NK-92 treated with Interleukin-12 subunit alpha and Interleukin-12 subunit beta, amount 100 ng/mL, for 24 hours (cell line): Measurements from ENCODE around the gene PUS7.
"Not testable (repeated sequence)": the region's sequence is repeated elsewhere in the genome, so short reads cannot be mapped to it uniquely, and the experiment has no call there.

Source experiments
- DNase-seq: peaks from one replicate; lab custom pipeline; 2025; lab: John Stamatoyannopoulos, UW

PUS7 gene, protein sequence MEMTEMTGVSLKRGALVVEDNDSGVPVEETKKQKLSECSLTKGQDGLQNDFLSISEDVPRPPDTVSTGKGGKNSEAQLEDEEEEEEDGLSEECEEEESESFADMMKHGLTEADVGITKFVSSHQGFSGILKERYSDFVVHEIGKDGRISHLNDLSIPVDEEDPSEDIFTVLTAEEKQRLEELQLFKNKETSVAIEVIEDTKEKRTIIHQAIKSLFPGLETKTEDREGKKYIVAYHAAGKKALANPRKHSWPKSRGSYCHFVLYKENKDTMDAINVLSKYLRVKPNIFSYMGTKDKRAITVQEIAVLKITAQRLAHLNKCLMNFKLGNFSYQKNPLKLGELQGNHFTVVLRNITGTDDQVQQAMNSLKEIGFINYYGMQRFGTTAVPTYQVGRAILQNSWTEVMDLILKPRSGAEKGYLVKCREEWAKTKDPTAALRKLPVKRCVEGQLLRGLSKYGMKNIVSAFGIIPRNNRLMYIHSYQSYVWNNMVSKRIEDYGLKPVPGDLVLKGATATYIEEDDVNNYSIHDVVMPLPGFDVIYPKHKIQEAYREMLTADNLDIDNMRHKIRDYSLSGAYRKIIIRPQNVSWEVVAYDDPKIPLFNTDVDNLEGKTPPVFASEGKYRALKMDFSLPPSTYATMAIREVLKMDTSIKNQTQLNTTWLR

DNA sequence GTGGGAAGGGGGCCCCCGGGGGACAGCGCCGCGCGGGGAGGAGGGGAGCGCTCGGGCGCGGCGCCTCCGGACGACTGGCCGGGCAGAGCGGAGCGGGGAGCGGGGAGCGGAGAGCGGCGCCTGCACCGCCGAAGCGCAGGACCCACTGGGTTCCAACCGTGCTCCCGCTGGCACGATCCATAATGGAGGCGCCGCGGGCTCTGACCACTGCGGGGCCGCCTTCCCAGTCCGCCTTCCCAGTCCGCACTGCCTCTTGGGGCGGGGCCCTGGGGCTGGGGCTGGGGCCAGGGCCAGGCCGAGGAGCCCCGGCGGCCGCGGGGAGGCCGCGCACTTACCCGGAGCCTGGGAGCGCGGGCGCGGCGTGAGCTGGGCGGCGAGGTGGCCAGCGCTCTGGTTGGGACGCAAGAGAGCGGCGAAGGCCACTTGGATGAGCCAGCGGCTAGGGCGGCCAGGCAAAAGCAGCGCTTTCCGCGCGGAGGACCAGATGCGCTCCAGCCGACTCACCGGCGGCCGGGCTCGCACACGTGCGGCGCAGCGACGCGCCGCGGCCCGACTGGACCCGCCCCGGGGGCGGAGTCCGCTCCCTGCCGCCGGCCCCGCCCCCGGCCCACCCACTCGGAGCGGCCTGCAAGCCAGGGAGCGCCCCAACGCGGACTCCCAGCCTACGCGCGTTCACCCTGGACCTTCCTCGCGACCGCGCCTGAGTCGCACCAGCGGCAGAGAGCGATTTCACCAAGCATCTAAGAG, at the start of gene PUS7:
TSS of gene PUS7 (minus strand) at position 555 of the 747 bp plus-strand sequence. CDS start 13,759 bp downstream, outside the sequence.
- peak; percentile 84 for DNase-seq

DNA sequence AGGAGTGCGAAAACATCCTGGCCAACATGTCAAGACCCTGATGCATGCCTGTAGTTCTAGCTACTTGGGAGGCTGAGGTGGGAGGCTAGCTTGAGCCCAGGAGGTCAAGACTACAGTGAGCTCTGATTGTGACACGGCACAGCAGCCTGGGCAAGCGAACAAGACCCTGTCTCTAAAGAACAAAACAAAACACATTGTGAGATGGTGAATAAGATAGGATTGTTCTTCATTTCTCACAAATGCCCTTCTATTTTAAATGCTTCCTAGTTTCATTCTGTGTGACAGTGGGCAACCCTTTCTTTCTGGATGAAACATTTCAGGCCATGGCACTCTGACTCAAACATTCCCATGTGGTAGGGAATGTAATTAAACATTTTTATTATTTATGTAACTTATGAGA, 45.8 kb upstream of the PUS7 start:
- no peak for DNase-seq

DNA sequence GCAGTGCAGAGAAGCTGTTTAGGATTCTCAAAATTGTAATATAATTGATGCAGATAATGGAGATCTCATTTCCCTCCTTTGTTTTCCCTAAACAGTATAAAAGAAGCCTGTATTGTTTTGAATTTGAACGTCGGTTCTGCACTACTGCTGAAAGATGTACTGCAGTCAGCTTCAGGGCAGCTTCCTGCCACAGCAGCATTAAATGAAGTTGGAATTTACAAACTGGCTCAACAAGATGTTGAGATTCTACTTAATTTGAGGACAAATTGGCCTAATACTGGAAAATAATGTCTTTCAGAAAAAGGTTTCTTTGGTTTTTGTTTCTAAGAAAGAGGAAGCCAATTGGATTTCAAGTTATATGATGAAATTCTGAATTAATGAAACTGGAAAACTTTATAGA, 45.0 kb upstream of the PUS7 start:
- DNase-seq = no peak

- no peak for DNase-seq
Observed at GRCh38 chr7:105565190-105565589, 43.1 kb upstream of the PUS7 start.

- no peak for DNase-seq
Observed at GRCh38 chr7:105559926-105560325, 37.9 kb upstream of the PUS7 start.

- no peak for DNase-seq
Observed at GRCh38 chr7:105538339-105538738, 16.3 kb upstream of the PUS7 start.

DNA sequence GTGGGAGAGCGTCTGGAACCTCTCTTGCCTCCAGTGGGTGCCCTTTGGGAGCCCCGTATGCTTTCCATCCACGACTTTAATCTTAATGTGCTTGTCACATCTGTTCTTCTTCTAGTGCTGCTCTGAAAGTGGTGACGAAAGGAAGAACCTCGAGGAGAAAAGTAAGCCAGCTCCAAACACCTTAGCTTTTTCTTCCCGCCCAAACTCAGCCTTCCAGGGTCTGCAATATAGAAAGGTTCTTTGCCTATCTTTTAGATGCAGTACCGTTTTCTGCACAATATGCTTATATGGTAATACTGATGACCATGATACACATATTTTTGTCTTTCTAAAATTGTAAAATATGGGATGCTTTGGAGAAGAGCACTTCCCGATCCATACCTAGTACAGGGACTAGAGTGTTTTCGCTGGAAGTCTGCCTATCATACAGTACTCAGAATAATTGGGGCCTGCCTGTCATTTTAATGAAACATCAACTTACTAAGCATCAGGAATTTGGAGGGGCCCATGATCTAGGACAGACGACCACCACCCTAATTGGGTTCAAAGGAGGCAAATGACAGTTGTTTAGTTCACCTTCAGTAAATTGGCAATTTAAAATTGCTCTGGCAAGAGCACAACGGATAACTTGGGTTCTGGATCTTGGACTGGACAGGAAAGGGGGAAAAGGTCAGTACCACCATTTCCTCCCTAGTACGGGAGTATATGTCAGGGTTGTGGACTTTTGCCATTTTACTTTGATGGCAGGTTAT, 10.8 kb upstream of the PUS7 start:
- no peak for DNase-seq

- peak; percentile 87 for DNase-seq
Observed at GRCh38 chr7:105531792-105532671, 10.0 kb upstream of the PUS7 start, which contains the start of gene RINT1. Gene RINT1 (plus strand): TSS chr7:105532201. CDS start chr7:105532316, 115 bp downstream.

GRCh38 chr7:105530546-105530945, 8.5 kb upstream of the PUS7 start:
- DNase-seq = no peak

GRCh38 chr7:105530126-105530525, 8.1 kb upstream of the PUS7 start:
- DNase-seq = no peak

GRCh38 chr7:105527737-105528136, 5.7 kb upstream of the PUS7 start:
- DNase-seq = not testable (repeated sequence)

DNA sequence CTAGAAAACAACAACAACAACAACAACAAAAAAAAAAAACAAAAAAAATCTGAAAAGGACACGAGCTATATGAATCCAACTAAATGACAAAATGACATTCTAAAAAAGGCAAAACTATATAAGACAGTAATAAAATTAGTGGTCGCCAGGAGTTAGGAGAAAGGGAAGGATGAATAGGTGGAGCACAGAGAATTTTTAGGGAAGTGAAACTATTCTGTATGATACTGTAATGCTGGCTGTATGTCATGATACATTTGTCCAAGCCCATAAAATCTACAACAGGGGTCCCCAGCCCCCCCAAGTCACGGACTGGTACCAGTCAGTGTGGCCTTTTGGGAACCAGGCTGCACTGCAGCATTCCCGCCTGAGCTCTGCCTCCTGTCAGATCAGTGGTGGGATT, 2.8 kb upstream of the PUS7 start:
- DNase-seq = no peak

- not testable (repeated sequence) for DNase-seq
Observed at GRCh38 chr7:105524423-105524822, 2.4 kb upstream of the PUS7 start.

DNA sequence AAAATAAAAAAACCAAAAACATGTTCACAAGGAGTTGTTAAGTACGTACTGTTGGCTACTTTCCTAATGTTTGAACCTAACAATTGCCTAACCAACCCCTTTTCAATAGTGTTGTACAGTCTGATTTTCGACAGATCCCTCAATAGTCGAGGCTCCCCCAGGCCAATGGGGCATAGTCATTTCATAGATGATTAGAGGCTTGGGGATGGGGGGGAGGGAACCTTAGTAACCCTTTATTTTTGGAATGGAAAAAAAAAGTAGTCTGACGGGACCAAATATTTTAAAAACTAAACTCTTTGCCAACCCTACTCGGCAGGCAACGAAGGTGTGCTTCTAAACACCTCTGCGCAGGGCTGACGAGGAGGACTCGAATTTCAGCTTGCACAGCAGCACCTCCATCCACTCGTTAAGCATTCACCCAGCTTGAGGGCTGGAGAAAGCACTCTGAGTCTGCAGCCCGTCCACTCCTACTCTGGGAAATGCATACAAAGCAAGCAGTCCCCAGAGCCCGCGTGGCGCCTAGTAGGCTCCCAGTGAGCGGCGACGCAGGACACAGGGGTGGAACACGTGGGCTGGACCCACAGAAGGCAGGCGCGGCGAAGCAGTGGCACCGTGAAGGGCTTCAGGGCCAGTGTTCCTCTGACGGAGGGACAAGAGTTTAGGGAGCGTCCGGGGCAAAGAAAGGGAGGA, 899 bp downstream of the PUS7 start:
- no peak for DNase-seq

DNA sequence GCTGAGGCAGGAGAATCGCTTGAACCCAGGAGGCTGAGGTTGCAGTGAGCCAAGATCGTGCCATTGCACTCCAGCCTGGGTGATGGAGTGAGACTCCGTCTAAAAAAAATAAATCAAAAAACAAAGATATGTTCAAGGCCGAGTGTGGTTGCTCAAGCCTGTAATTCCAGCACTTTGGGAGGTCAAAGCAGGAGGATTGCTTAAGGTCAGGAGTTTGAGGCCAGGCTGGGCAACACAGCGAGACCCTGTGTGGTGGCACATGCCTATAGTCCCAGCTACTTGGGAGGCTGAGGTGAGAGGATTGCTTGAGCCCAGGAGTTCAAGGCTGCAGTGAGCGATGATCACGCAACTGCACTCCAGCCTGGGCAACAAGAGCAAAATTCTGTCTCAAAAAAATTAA, 1.5 kb downstream of the PUS7 start:
- not testable (repeated sequence) for DNase-seq

GRCh38 chr7:105519353-105519752, 2.7 kb downstream of the PUS7 start:
- DNase-seq = no peak

DNA sequence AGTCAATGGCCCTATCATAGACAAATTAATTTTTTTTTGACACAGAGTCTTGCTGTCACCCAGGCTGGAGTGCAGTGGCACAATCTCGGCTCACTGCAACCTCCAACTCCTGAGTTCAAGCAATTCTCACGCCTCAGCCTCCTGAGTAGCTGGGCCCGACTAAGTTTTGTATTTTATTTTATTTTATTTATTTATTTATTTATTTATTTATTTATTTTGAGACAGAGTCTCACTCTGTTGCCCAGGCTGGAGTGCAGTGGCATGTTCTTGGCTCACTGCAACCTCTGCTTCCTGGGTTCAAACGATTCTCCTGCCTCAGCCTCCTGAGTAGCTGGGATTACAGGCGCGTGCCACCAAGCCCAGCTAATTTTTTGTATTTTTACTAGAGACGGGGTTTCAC, 6.5 kb downstream of the PUS7 start:
- DNase-seq = not testable (repeated sequence)

- no peak for DNase-seq
Observed at GRCh38 chr7:105512926-105513526, 9.0 kb downstream of the PUS7 start.

GRCh38 chr7:105512415-105512814, 9.7 kb downstream of the PUS7 start:
- DNase-seq = no peak

DNA sequence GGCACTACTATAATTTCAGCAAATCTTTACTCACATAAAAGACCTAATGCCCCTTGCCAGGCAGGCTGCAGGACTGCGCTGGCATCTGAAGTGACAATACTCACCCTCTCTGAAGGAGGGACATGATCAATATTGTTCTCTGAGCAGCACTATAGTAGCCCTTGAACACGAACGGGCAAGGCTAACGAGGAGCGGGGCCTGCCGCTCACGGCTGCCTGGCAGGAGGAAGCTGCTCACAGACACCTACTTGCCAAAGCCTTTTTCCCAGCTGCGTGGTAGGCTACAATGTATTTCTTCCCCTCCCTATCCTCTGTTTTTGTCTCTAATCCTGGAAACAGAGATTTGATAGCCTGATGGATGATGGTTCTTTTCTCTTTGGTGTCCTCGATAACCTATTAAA, 19.9 kb downstream of the PUS7 start:
- no peak for DNase-seq
